ENCODE data around the gene RIIAD1.
"Not testable (repeated sequence)": the region's sequence is repeated elsewhere in the genome, so short reads cannot be mapped to it uniquely, and the experiment has no call there.

RIIAD1 gene

GRCh38 chr1:151711044-151711800 is 10.1 kb upstream of the RIIAD1 start:
- DNase-seq (ENCODE audit: low read depth), result no peak

GRCh38 chr1:151711951-151712350 is 9.4 kb upstream of the RIIAD1 start:
- no peak for DNase-seq (ENCODE audit: low read depth)

DNA sequence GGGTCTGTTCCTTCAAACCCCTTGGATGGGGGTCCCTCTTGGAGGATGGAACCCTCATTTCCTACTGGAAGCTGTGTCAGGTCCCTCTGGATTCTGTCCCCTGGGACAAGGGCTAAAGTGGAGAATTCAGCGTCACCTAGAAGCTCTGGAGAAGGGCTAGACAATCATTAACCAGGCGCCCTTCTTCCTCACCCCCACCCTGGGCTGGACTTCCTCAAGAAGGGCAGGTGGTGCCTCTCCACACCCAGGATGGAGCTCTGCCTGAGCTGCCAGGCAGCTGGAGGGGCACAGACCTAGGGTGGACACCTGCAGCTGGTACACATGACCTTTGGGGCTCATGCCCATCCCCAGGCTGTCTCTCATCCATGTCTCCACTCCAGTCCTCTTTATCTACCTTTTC is 8.3 kb upstream of the RIIAD1 start:
- no peak for DNase-seq (ENCODE audit: low read depth)

DNA sequence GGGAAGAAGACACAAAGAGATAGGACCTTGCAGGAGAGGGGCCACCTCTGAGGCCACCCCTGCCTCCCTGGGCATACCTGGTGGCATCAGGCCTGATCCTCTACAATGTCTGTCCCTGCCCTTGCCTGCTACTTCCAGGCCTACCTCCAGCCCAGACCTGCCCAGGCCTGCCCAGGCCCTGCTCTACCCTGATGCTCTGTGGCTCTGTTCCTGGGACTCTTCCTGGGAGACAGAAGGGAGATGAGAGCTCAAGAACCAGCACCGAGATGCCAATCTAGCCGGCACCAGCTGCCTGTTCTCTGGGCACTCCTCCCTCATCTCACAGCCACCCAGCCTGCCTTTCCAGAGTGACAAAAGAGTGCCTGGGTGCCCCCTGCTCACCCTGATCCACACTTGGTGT is 7.4 kb upstream of the RIIAD1 start:
- DNase-seq (ENCODE audit: low read depth), result no peak

DNA sequence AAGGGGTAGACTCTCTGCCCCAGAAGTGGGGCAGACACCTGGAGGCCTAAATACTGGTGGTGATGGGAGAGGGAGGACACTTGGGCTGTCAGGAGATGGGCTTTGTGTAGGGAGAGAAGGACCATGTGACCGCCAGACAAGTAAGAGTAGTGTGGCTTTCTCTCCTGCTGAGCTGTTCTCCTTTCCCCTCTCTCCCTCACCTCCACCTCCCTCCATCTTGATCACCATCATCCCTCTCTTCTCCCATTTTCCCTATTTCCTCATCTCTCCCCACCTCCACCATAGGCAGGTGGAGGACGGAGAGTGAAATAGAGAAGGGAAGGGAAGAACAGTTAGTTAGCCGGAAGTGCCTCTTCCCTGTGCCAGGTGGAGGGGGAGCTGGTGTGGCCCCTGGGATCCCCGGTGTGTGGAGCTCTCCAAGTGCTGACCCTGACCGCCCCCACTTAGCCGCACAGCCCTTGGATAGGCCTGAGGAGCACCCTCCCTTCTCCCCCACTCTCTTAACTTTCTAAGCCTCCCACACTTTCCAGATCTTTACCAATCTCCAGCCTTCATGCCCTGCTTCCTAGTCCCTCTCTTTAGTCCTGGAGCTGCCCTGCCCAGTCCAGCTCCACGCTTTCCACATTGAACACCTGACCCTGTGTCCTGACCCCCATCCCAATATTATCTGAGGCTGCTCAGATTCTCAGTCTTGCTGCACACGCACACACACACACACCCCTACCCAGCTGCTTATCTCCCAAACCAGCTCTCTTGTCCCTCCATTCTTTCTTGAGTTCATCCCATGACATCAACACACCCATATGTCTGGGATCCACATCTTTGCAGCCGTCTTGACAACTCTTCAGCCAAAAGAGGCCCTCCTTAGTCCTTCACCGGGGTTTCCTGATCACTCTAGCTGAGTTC is 6.2 kb upstream of the RIIAD1 start:
- DNase-seq (ENCODE audit: low read depth), result no peak

DNA sequence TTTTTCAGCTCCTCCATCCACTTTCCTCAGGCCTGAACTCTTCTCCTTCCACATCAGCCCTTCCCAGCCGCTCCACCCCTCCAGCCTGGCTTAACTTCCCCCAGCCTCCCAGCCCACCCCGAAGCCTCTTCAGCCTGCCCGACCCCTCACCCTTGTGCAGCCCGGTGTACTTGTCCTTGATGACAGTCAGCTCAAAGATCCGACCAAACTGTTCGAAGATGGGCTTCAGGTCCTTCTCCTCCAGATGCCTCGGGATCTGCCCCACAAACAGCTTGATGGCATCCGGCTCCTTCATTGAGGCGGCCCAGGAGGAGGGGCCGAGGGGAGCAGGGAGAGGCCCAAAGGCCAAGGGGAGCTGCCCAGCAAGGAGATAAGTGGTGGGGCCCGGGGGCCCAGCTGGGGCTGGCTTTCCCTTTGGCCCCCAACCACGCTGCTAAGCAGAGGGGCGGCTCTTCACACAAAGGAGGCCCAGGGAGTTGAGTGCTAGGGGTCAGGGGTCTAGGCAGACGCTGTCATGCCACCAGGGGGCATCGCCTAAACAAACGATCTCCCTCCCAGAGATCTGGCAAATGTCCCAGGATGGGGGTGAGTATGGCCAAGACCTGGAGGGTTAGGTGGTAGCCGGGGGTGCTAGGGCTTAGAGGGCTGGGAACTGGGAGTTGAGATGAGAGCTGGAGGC is 5.5 kb upstream of the RIIAD1 start:
- no peak for DNase-seq (ENCODE audit: low read depth)

DNA sequence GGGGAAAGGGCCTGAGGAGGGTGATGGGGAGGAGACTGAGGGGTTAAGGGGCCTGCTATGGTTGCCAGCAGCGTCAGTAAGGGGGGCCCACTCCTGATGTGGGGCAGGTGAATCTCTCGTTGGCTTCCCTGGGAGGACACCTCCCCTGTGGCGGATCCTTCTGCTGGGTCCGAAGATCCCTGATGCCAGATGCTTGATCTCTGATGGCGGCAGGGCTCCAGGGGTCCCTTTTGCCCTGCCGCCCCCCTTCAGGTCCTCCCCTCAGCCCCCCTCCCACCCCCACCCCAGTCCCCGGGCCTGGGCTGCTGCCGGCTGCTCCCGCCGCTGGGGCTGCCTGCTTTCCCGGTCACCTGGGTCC is 4.9 kb upstream of the RIIAD1 start:
- no peak for DNase-seq (ENCODE audit: low read depth)

DNA sequence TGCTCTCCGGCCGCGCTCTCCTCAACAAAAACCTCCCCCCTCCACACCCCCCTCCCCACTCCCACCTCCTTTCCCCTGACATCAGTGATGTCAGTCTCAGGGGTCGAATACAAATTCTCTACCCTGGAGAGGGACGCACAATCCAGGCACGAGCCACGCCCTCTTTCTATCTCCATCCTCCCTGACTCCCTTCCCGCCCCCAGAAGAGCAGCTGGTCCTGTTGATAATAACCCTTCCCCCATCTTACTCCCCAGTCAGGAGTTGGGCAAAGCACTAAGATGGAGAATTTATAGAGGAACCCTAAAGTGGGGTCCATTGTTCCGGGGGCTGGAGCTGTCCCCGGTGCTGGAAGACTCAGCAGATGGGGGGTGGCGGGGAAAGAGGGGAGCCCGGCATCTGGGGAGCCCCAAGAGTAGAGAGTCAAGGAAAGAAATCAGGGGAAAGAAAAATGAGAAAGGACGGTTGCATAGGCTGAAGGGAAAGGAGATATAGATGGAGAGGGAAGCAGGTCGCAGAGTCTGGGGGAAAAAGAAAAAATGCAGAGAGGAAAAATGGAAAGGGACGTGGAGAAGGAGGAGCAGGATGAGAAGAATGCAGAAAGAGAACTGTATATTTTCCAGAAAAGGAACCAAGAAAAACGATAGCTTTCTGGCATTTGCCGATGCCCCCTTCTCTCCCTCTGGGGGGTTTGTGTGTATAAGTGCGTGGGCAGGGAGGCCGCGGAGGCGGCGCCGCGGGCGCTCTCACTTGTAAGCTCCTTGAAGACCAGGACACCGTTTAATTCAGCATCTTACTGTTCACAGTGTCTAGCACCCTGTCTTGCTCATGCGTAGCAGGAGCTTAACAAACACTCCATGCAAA is 4.3 kb upstream of the RIIAD1 start, which contains the start of gene CELF3:
CELF3 (minus strand) TSS at position 33 of the 861 bp plus-strand sequence. CDS start 783 bp downstream, outside the sequence.
- DNase-seq (ENCODE audit: low read depth), result no peak

DNA sequence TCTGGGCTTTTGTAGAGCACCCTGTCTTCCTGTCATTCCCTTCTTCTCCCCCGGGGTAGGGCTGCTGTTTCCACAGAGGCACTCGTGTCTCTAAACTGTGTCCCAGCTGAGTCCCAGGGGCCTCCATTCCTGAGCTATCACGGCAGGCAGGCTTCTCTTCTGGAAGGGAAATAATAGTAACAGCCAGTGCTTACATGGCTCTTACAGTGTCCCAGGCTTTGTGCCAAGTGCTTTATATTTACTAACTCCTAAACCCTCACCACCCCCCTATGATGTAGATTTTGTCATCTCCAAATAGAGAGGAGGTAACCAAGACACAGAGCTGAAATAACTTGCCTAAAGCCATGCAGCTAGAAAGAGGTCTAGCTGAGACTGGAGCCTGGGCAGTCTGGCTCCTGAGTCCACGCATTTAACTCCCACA is 3.3 kb upstream of the RIIAD1 start:
- no peak for DNase-seq (ENCODE audit: low read depth)

GRCh38 chr1:151718666-151719065 is 2.7 kb upstream of the RIIAD1 start:
- no peak for DNase-seq (ENCODE audit: low read depth)

DNA sequence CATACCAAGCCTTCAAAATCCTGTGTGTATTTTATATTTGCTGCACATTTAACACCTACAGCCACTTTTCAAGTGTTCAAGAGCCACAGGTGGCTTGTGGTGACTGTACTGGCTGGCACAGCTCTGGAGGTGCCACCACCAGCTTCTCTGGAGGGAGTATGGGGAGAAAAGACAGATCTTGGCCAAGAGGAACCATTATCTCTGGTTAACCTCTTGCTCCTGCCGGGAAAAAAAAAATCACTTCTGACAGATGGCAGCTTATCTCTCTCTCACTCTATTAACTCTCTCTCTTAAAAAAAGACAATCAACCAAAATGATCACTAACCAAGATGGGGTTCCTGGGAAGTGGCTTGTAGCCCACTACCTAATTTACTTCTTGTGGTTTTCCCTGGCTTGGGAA is 1.2 kb upstream of the RIIAD1 start:
- no peak for DNase-seq (ENCODE audit: low read depth)

DNA sequence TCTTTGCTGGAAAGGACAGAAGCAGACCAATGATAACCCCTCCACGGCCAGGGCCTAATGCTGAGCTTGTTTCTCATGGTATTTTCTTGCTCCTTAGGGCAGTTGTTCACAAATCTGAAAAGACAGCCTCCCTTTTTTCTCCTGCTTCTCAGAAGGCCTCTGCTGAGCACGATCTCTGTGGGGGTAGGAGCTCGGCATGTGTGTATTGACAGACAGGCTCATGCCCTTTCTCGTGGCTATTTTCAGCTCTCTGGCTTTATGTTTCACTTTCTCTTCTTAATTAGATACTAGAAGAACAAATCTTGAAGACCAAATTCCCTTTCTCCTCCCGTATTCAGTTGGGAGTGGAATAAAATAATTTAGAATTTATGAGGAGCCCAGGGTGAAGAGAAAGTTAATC is 768 bp upstream of the RIIAD1 start:
- no peak for DNase-seq (ENCODE audit: low read depth)

DNA sequence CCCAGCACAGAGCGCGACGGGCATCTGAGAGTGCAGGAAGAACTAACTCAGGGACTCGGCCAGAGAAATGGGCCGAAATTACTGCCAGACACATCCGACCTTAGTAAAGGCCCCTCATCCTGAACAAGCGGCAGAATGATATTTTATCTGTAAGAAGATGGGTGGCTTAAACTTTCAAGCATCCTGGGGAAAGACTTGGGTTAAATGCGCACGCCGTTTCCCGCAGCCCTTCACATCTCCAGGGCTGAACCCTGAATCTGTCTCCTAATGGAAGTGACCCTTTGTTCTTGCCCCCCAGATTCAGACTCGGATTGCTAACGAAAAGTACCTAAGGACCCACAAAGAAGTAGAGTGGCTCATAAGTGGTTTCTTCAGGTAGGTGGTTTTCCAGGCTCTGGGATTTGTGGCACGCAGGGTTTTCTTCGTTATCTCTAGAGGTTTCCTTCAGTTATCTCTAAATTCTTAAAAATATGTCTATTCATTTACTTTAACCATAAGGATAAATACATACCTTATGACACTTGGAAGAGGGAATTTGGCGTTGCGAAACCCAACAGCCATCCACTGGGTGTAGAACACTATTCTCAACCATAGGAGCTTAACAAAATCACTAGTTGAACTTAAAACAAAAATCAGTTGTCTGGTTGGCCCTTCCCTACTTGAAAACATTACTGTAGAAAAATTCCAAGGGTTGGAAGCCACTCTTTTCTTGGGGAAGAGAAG is 627 bp downstream of the RIIAD1 start:
- DNase-seq (ENCODE audit: low read depth), result no peak

- DNase-seq (ENCODE audit: low read depth), result no peak
Measured at GRCh38 chr1:151723726-151724370, 2.5 kb downstream of the RIIAD1 start.

- peak; percentile 24 for DNase-seq (ENCODE audit: low read depth)
Measured at GRCh38 chr1:151728151-151729054, 7.1 kb downstream of the RIIAD1 start.

DNA sequence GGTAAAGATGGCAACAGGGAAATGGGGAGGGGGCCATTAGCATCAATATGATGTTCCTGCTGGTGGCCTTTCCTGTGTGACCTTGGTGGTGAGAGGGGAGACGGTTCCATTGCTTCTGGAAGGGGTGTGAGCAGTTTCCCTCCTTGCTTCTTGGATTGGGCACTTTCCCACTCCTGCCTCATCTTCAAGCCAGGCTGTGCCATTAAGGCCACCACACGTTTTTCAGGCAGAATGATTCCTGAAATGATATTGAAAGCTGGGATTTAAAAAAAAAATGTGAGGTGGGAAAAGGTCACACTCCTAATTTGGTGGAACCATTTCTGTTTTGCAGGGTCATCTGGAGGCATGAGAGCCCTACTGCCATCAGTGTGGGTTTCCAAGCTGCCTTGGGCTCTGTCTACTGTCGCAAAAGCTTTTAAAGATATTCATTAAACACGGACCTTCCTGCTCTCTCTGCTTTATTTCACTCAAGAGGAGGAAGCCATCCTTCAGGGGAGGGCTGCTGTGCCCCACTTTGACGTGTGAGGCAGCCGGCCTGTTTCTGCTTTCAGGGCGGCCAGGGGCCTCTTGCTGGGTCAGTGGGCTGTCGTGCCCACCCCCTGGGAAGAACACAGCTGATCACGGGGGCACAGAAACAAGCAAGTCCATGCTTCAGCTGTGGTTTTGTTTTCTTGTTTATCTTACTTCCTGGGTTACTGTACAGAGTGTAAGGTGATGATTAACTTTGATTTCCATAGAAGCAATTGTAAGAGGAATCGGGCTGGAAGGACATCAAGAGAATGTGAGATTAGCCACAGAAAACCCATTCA is 8.0 kb downstream of the RIIAD1 start:
- DNase-seq (ENCODE audit: low read depth), result no peak

DNA sequence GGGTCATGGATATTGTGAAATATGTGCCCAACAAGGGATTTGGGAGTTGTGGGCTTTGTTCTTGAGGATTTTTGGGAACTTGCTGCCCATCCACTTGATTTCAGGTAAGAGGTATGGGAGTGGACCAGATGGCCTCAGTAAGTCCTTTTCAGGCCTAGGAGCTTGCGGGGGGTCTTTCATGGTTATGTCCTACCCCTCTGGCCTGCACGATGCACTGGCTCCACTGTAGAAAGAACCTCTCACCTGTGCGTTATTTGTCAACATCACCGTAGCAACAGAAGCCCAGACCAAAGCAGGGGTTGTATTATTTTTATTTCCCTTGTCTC is 8.6 kb downstream of the RIIAD1 start:
- no peak for DNase-seq (ENCODE audit: low read depth)

- DNase-seq (ENCODE audit: low read depth), result no peak
Measured at GRCh38 chr1:151733126-151733525, 11.8 kb downstream of the RIIAD1 start.

- DNase-seq (ENCODE audit: low read depth), result not testable (repeated sequence)
Measured at GRCh38 chr1:151733995-151734394, 12.7 kb downstream of the RIIAD1 start.

All from GM04504 (cell line).